Measurements from ENCODE around the gene PRKCH. TPM values are rescaled to one million over a fixed set of nuclear protein-coding genes. Genes with fewer than 3 reads are reported as not detected.
A peak's percentile ranks its signal among the peaks of the same experiment; 100 is the strongest.

PRKCH gene
- total RNA-seq, 3 donors from 2014 or later = 12.3 to 15.4 (median 14.8) TPM

DNA sequence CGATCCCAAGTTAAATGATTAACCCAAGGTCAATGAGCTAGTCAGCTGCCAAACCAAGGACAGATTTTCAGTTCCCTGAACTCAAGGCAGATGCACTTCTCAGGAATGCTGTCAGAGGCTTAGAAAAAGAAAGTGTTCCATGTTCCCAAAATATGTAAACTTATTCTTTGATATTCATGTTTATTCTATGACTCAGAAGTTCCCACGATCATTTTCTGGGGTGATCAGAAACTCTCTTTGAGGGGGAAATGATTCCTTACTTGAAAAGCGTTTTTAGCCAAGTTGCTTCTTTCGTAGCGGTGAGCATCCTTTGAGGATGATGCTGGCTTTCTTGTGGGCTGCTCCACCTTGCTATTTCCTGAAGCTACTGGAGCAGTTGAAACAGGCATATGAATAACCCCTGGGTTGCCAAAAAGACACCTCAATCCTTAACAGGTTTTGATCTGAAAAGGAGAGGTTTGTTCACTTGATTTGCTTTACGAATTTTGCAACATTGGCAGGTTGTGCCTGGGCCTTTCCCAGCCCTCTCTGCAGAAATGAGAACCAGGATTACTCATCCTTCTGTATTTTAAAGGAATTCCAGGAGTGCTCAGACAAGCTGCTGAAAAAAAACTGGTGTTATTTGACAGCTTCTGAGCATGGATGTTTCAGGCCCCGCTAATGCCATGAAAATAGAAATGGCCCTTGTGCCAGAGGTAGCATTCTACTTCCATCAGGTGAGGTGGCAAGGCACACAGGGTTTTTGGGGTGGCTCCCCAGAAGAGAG lies 252.6 kb downstream of the PRKCH start:
- DNase-seq = no peak
- TF ChIP-seq, protein P1, sequence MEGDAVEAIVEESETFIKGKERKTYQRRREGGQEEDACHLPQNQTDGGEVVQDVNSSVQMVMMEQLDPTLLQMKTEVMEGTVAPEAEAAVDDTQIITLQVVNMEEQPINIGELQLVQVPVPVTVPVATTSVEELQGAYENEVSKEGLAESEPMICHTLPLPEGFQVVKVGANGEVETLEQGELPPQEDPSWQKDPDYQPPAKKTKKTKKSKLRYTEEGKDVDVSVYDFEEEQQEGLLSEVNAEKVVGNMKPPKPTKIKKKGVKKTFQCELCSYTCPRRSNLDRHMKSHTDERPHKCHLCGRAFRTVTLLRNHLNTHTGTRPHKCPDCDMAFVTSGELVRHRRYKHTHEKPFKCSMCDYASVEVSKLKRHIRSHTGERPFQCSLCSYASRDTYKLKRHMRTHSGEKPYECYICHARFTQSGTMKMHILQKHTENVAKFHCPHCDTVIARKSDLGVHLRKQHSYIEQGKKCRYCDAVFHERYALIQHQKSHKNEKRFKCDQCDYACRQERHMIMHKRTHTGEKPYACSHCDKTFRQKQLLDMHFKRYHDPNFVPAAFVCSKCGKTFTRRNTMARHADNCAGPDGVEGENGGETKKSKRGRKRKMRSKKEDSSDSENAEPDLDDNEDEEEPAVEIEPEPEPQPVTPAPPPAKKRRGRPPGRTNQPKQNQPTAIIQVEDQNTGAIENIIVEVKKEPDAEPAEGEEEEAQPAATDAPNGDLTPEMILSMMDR (IDR thresholded peaks at IDR 0.05) = no peak
- Histone ChIP-seq H3K36me3 (ENCODE audit: low read depth) (no peaks in the 10 kb centered on the region), H3K4me3 (no peak overlapping the region), H3K9me3 (no peaks in the 10 kb centered on the region), H3K4me1 (ENCODE audit: low read depth) (no peaks in the 10 kb centered on the region)
- intact Hi-C loops (cut with DNase I, micrococcal nuclease) = no loop called here
- ATAC-seq = no peak

DNA sequence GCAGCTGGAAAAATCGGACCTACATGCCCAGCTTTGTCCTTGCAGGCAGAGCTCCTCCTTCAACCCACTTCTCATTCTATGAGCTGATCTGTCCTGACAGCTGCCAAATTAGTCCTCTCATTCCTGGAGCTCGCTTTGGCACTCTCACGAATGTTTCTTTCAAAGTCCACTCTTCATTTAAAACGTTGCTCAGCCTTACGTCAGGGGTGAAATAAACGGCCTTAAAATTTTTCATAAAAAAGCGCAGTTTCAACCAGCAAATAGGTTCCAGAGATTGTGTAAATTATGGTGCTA lies 253.1 kb downstream of the PRKCH start:
- no peaks in the 10 kb centered on the region for H3K4me1 ChIP-seq (ENCODE audit: low read depth)
- DNase-seq = no peak

DNA sequence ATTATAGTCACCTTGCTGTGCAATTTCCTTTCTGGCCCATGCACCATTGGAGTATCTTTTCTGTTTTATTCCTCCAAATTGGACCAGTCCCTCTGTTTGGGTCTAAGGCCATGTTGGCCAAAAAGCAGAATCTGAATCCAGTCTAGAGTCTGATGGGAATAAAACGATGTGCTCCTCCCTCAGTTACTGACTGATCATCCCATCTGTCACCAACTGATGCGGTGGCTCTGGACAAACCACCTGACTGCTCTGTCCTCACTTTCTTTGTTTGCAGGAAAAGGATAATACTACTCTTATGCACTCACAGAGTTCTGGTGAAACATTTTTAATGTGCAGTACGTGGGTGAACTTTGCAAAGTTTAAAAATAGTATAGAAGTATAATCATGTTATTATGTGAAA lies 253.7 kb downstream of the PRKCH start:
- ATAC-seq (no peak), DNase-seq (no peak)
- no peaks in the 10 kb centered on the region for H3K4me1 ChIP-seq (ENCODE audit: low read depth)
- intact Hi-C loops (cut with DNase I, micrococcal nuclease) = no loop called here
- no peaks in the 10 kb centered on the region for H3K36me3 ChIP-seq (ENCODE audit: low read depth)
- no peak overlapping the region for H3K4me3 ChIP-seq
- H3K9me3 ChIP-seq = no peaks in the 10 kb centered on the region
- TF ChIP-seq, protein P1 (IDR thresholded peaks at IDR 0.05) = no peak

More for the DNA sequence above, 253.1 kb downstream of the PRKCH start:
- no peaks in the 10 kb centered on the region for H3K9me3 ChIP-seq
- H3K4me3 ChIP-seq = no peak overlapping the region
- H3K36me3 ChIP-seq (ENCODE audit: low read depth) = no peaks in the 10 kb centered on the region
- intact Hi-C loops (cut with DNase I, micrococcal nuclease) = no loop called here
- TF ChIP-seq, protein P1 (IDR thresholded peaks at IDR 0.05) = no peak
- no peak for ATAC-seq

DNA sequence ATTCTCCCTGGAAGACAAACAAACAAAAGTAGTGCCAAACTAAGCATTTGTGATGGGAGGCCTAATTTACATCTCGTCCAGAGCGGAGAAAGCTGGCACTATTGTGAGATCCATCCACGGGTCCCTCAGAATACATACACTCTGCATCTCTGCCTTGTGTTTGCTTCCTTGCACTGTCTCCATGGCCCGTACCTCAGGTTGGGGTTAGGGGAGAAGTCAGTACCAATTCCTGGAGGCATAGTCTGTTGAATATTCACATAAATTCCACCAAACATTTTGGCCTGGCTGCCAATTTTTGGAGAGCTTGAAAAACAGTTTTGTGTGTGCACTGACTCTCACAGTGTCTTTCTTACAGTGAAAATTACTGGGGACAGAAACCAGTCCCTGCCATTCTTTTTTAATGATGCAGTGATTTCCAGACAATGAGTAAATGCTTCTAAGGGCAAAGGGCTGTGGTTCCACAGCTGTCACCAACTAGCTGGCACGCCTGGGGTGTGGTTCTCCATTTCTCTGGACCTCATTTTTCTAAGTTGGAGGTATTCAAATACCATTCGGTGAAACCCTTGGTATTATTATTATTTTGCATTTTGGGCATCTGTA lies 254.3 kb downstream of the PRKCH start:
- ATAC-seq (peak; percentile 63), DNase-seq (no peak)
- H3K9me3 ChIP-seq = no peaks in the 10 kb centered on the region
- TF ChIP-seq, protein P1 (IDR thresholded peaks at IDR 0.05) = no peak
- H3K4me3 ChIP-seq = no peak overlapping the region
- intact Hi-C loops (cut with DNase I, micrococcal nuclease) = no loop called here
- no peaks in the 10 kb centered on the region for H3K36me3 ChIP-seq (ENCODE audit: low read depth)
- no peaks in the 10 kb centered on the region for H3K4me1 ChIP-seq (ENCODE audit: low read depth)

DNA sequence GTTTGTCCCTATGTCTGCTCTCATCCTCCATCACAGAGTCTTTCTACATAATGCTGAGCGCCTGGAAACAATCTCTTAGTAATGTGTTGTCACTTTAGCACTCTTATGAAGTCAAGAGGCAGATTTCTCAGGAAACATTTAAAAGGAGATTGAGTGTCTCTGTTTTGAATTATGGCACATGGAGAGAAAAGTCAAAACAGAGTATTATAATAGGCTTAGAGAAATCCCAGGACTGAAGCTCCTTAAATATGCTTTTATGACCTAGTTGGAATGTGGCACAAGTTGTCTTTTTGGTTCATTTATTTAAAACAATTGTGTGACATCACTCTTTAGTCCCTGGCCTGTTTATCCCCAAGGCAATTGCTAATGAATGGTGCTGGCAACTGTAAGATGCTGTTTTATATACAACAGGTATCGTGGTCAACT lies 256.1 kb downstream of the PRKCH start:
- ATAC-seq = no peak
- Histone ChIP-seq H3K4me1 (ENCODE audit: low read depth) (no peaks in the 10 kb centered on the region), H3K4me3 (no peak overlapping the region), H3K36me3 (ENCODE audit: low read depth) (no peaks in the 10 kb centered on the region), H3K9me3 (no peaks in the 10 kb centered on the region)
- TF ChIP-seq, protein P1 (IDR thresholded peaks at IDR 0.05) = no peak
- DNase-seq = no peak
- intact Hi-C loops (cut with DNase I, micrococcal nuclease) = no loop called here
